Peyer's patch (tissue), 4 donors: ENCODE results near the gene PPIE. TPM values are rescaled to one million over a fixed set of nuclear protein-coding genes. Genes with fewer than 3 reads are reported as not detected.
"Not testable (repeated sequence)": the region's sequence is repeated elsewhere in the genome, so short reads cannot be mapped to it uniquely, and the experiment has no call there.

ENCODE experiments used
- DNase-seq, 3 donors: peaks; one replicate each; pipeline ENCODE4 v3.0.0-alpha.2; 2017 to 2019
- H3K27ac ChIP-seq, 4 donors: fragments of 200-600 bp; sonication (generic); one replicate each; pipeline ENCODE4 v1.5.1; 2016 to 2019
- H3K27me3 ChIP-seq, 2 donors: fragments of 200-600 bp; sonication (generic); one replicate each; pipeline ENCODE4 v1.5.1; 2019
- H3K36me3 ChIP-seq, 3 donors: fragments of 200-600 bp; sonication (generic); one replicate each; pipeline ENCODE4 v1.5.1; 2016 to 2019
- H3K4me1 ChIP-seq, 4 donors: fragments of 200-600 bp; sonication (generic); one replicate each; pipeline ENCODE4 v1.5.1; 2016 to 2019
- H3K4me3 ChIP-seq, 4 donors: fragments of 200-600 bp; sonication (generic); 1 replicate in 3 of 4; 2 replicates in 1 of 4; pipeline ENCODE4 v1.5.1; 2016 to 2019; ENCODE audit warnings: mild to moderate bottlenecking in 1 of 4
- H3K9me3 ChIP-seq, 4 donors: fragments of 200-600 bp; sonication (generic); one replicate each; pipeline ENCODE4 v1.5.1; 2016 to 2019; ENCODE audit warnings: mild to moderate bottlenecking in 1 of 4
- CTCF ChIP-seq, 6 experiments: fragments of 450-650 bp in 4 of 6; fragments of 200-600 bp in 2 of 6; sonication (generic) in 1 of 6; IDR thresholded peaks; one replicate each; pipeline ENCODE4 v1.5.1; 2017 to 2019; ENCODE audit warnings: antibody characterized with exemption in 6 of 6, mild to moderate bottlenecking in 3 of 6, moderate library complexity in 1 of 6
- POLR2A ChIP-seq, 2 donors: fragments of 450-650 bp; IDR thresholded peaks; one replicate each; pipeline ENCODE4 v1.5.1; 2017; ENCODE audit warnings: antibody characterized with exemption in 2 of 2, mild to moderate bottlenecking in 2 of 2, moderate library complexity in 2 of 2
- total RNA-seq, 4 donors: library from RNA; depleted of rRNA; stranded (reverse); fragments of >200 nt; gene quantifications; one replicate each; pipeline ENCODE4 v1.1.0, GENCODE V29; 2016

The PPIE gene
- total RNA-seq, 4 donors from 2014 or later = 33.0 to 39.0 (median 37.0) TPM

GRCh38 chr1:39770100-39771021, 31.7 kb downstream of the PPIE start:
- not testable (repeated sequence) for H3K27ac ChIP-seq, DNase-seq, H3K9me3 ChIP-seq, H3K4me1 ChIP-seq, H3K27me3 ChIP-seq, H3K36me3 ChIP-seq
- peak overlapping the region in 1 of 4 donors; percentile 23 for H3K4me3 ChIP-seq

GRCh38 chr1:39771022-39771532, 32.4 kb downstream of the PPIE start, which contains the start of gene OXCT2:
OXCT2 (minus strand) TSS chr1:39771348; CDS start chr1:39771255, 93 bp downstream.
- H3K4me1 ChIP-seq, H3K9me3 ChIP-seq, H3K27me3 ChIP-seq, H3K27ac ChIP-seq, DNase-seq, H3K36me3 ChIP-seq: not testable (repeated sequence)
- peak within 1 kb of the TSS in 2 of 4 donors; percentile 23 to 24 for H3K4me3 ChIP-seq

- H3K4me1 ChIP-seq, H3K27me3 ChIP-seq, H3K27ac ChIP-seq, H3K36me3 ChIP-seq, H3K9me3 ChIP-seq, DNase-seq, H3K4me3 ChIP-seq: not testable (repeated sequence)
These were observed 34.8 kb downstream of the PPIE start for GRCh38 chr1:39773369-39773979.

- not testable (repeated sequence) for H3K36me3 ChIP-seq, H3K4me1 ChIP-seq, H3K27me3 ChIP-seq, H3K9me3 ChIP-seq, H3K27ac ChIP-seq, H3K4me3 ChIP-seq
- DNase-seq = peak in 1 of 3 donors; percentile 48
These were observed 36.5 kb downstream of the PPIE start for GRCh38 chr1:39775141-39775540.

GRCh38 chr1:39775676-39776399, 37.2 kb downstream of the PPIE start:
- H3K4me1 ChIP-seq, H3K27me3 ChIP-seq, H3K27ac ChIP-seq, H3K36me3 ChIP-seq, H3K9me3 ChIP-seq, H3K4me3 ChIP-seq: not testable (repeated sequence)
- peak in 1 of 3 donors; percentile 41 for DNase-seq

- H3K27ac ChIP-seq = no peak overlapping the region
- no peaks in the 10 kb centered on the region for H3K27me3 ChIP-seq
- no peaks in the 10 kb centered on the region for H3K36me3 ChIP-seq
- H3K4me3 ChIP-seq = no peak overlapping the region
- no peaks in the 10 kb centered on the region for H3K4me1 ChIP-seq
- no peak for TF ChIP-seq POLR2A (IDR thresholded peaks at IDR 0.05)
- no peak for TF ChIP-seq CTCF (IDR thresholded peaks at IDR 0.05)
- DNase-seq = peak in 2 of 3 donors; percentile 52 to 60
- no peaks in the 10 kb centered on the region for H3K9me3 ChIP-seq
These were observed 37.7 kb downstream of the PPIE start for GRCh38 chr1:39776400-39776713.

- Histone ChIP-seq H3K4me1 (no peaks in the 10 kb centered on the region), H3K36me3 (no peaks in the 10 kb centered on the region), H3K27ac (no peak overlapping the region), H3K27me3 (no peaks in the 10 kb centered on the region), H3K9me3 (no peaks in the 10 kb centered on the region), H3K4me3 (no peak overlapping the region)
- no peak for TF ChIP-seq POLR2A (IDR thresholded peaks at IDR 0.05)
- no peak for TF ChIP-seq CTCF (IDR thresholded peaks at IDR 0.05)
- no peak for DNase-seq
These were observed 38.2 kb downstream of the PPIE start for GRCh38 chr1:39776886-39777285.

GRCh38 chr1:39777306-39777705, 38.6 kb downstream of the PPIE start:
- no peaks in the 10 kb centered on the region for H3K27me3 ChIP-seq
- H3K9me3 ChIP-seq = no peaks in the 10 kb centered on the region
- H3K4me3 ChIP-seq = no peak overlapping the region
- no peak overlapping the region for H3K27ac ChIP-seq
- no peaks in the 10 kb centered on the region for H3K36me3 ChIP-seq
- TF ChIP-seq POLR2A (IDR thresholded peaks at IDR 0.05) = no peak
- no peak for TF ChIP-seq CTCF (IDR thresholded peaks at IDR 0.05)
- H3K4me1 ChIP-seq = no peaks in the 10 kb centered on the region
- DNase-seq = peak in 1 of 3 donors; percentile 11

GRCh38 chr1:39777896-39778295, 39.2 kb downstream of the PPIE start:
- H3K27me3 ChIP-seq, H3K36me3 ChIP-seq, H3K4me1 ChIP-seq, H3K9me3 ChIP-seq, H3K27ac ChIP-seq, H3K4me3 ChIP-seq: not testable (repeated sequence)
- peak in 1 of 3 donors; percentile 40 for DNase-seq

- H3K27me3 ChIP-seq, H3K4me3 ChIP-seq, H3K36me3 ChIP-seq, H3K9me3 ChIP-seq, H3K4me1 ChIP-seq, H3K27ac ChIP-seq: not testable (repeated sequence)
- peak in 1 of 3 donors; percentile 9 for DNase-seq
These were observed 39.9 kb downstream of the PPIE start for GRCh38 chr1:39778463-39779099.
